Coronary artery (tissue), 2 donors: Measurements from ENCODE around the gene DNAI2.
"Not testable (repeated sequence)": the region's sequence is repeated elsewhere in the genome, so short reads cannot be mapped to it uniquely, and the experiment has no call there.

Source experiments
- DNase-seq: peaks from one replicate; pipeline ENCODE4 v3.0.0-alpha.2; 2017; ENCODE audit warnings: low spot score
- H3K27ac ChIP-seq, 2 donors: fragments of 200-600 bp; sonication (generic); one replicate each; pipeline ENCODE4 v1.5.1; 2016 to 2019
- H3K4me3 ChIP-seq: fragments of 200-600 bp; sonication (generic); 2 replicates; pipeline ENCODE4 v1.5.1; 2016; ENCODE audit warnings: mild to moderate bottlenecking, moderate library complexity
- CTCF ChIP-seq: fragments of 200-600 bp; sonication (generic); IDR thresholded peaks from one replicate; pipeline ENCODE4 v1.5.1; 2019; ENCODE audit warnings: antibody characterized with exemption

The DNAI2 gene

GRCh38 chr17:74274709-74275340, 791 bp downstream of the DNAI2 start:
- no peak for DNase-seq
- Histone ChIP-seq H3K27ac (no peak overlapping the region), H3K4me3 (no peak overlapping the region)
- TF ChIP-seq CTCF = no peak

GRCh38 chr17:74276051-74276476, 2.0 kb downstream of the DNAI2 start:
- Histone ChIP-seq H3K27ac (peak overlapping the region in 1 of 2 donors; percentile 44), H3K4me3 (peak overlapping the region; percentile 5)
- no peak for TF ChIP-seq CTCF
- no peak for DNase-seq

- no peak for TF ChIP-seq CTCF
- H3K4me3 ChIP-seq = peak overlapping the region; percentile 5
- no peak for DNase-seq
- peak overlapping the region in 1 of 2 donors; percentile 44 for H3K27ac ChIP-seq
Measured at GRCh38 chr17:74276541-74277009, 2.5 kb downstream of the DNAI2 start.

- no peak for TF ChIP-seq CTCF
- no peak overlapping the region for H3K27ac ChIP-seq
Measured at GRCh38 chr17:74277935-74278334, 3.9 kb downstream of the DNAI2 start.

GRCh38 chr17:74279617-74280016, 5.6 kb downstream of the DNAI2 start:
- not testable (repeated sequence) for H3K4me3 ChIP-seq, DNase-seq, H3K27ac ChIP-seq

More at GRCh38 chr17:74277935-74278334, 3.9 kb downstream of the DNAI2 start:
- no peak for DNase-seq
- no peak overlapping the region for H3K4me3 ChIP-seq

- no peak for TF ChIP-seq CTCF
- Histone ChIP-seq H3K27ac (no peak overlapping the region), H3K4me3 (no peak overlapping the region)
- no peak for DNase-seq
Measured at GRCh38 chr17:74280093-74280513, 6.1 kb downstream of the DNAI2 start.

GRCh38 chr17:74281799-74282198, 7.8 kb downstream of the DNAI2 start:
- TF ChIP-seq CTCF = no peak
- no peak overlapping the region for H3K27ac ChIP-seq
- no peak for DNase-seq
- H3K4me3 ChIP-seq = no peak overlapping the region

- H3K27ac ChIP-seq, DNase-seq, H3K4me3 ChIP-seq: not testable (repeated sequence)
Measured at GRCh38 chr17:74282274-74282586, 8.2 kb downstream of the DNAI2 start.
